SH-SY5Y (cell line): ENCODE measurements around the gene GPR65.

Experiments used
- GATA2 ChIP-seq: IDR thresholded peaks from 2 replicates; pipeline ENCODE4 v1.6.1; 2011; ENCODE audit warnings: mild to moderate bottlenecking, low read depth, low read length
- GATA3 ChIP-seq: IDR thresholded peaks from 2 replicates; pipeline ENCODE4 v1.6.1; 2011; ENCODE audit warnings: low read depth, mild to moderate bottlenecking, low read length, moderate library complexity

The GPR65 gene

DNA sequence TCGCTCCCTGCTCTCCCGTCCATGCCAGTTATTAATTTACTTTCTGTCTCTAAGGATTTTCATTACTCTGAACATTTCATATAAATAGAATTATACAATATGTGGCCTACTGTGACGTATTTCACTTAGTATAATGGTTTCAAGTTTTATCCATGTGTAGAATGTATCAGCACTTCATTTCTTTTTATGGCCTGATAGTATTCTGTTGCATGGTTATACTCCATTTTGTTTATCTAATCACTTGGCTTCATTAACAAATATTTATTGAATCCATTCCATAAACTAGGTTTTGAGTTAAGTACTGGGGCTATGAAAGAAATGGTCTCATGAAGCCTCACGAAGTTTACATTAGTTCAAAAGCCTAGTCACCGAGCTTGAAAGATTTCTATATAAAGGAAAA, 7.6 kb downstream of the GPR65 start:
- TF ChIP-seq GATA2 (no peak), GATA3 (no peak)

- TF ChIP-seq GATA3 (no peak), GATA2 (no peak)
These were observed 8.9 kb downstream of the GPR65 start for GRCh38 chr14:88013750-88014349.

GRCh38 chr14:88016768-88017167, 11.8 kb downstream of the GPR65 start:
- no peak for TF ChIP-seq GATA2
- no peak for TF ChIP-seq GATA3

DNA sequence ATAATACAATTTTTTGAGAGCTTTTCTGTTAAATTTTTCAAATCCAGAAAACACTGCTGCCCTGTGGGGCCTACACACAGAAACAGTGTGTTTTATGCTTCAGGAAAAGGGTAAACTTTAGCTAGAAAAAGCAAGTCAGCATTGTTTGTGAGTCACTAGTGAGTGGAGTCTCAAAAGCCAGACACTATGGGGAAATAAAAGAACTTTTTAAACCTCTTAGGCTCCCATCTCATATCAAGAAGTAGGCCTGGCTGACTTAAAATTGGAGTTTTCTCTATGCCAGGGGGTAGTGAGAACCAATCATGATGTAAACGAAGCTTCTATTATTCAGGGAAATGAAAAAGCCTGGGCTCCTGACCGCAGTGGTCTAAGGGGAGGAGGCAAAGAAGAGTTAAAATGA, 12.6 kb downstream of the GPR65 start:
- TF ChIP-seq GATA2 (no peak), GATA3 (no peak)

GRCh38 chr14:88023658-88024187, 18.8 kb downstream of the GPR65 start:
- TF ChIP-seq GATA2 = no peak
- no peak for TF ChIP-seq GATA3

- TF ChIP-seq GATA3 = no peak
- no peak for TF ChIP-seq GATA2
These were observed 20.4 kb downstream of the GPR65 start for GRCh38 chr14:88025313-88025712.

DNA sequence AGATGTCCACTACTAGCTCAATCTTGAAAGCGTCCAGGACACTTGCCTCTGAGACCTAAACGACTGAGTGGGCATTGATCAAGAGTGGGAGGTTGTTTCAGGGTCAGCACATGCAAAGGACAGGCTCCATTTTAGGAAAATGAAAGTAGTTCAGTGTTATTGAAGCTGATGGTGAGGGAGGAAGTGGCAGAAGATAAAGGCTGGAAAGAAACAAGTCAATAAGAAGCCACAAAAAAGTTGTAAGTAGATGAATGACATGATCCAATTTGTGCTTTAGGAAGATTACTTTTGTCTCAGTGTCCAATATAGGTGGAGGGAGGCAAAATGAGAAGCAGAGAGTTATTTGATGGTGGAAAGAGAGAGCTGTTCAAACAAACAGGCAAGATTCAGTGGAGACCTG, 22.0 kb downstream of the GPR65 start:
- TF ChIP-seq GATA3 = no peak

GRCh38 chr14:88029500-88029899, 24.6 kb downstream of the GPR65 start:
- TF ChIP-seq GATA2 (no peak), GATA3 (no peak)

DNA sequence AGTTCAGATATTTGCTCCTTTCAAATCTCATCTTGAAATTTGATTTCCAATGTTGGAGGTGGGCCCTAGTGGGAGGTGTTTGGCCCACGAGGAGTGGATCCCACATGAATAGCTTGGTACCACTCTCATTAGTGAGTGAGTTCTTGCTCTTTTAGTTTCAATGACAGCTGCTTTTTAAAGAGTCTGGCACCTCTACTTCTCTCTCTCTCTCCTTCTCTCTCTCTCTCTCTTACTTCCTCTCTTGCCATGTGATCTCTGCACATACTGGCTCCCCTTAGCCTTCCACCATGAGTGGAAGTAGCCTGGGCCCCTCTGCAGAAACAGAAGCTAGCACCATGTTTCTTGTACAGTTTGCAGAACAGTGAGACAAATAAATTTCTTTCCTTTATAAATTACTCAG, 25.1 kb downstream of the GPR65 start:
- TF ChIP-seq GATA2 (no peak), GATA3 (no peak)

DNA sequence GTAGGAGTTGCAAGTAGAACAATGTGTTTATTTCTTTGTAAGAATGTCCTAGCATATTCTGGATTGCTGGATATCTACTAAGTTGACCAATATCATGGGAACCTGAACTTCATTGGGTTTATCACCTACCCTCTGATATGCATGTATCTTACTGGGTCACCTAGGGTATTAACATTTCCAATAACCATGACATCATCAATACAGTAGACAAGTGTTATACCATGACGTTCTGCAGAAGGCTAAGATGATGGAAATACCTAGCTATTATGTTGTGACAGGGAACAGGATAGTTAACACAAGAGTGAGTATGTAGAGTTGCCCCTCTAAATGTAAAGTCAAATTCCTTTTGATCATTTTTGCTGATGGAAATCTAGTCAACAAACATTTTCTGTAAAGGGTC, 26.0 kb downstream of the GPR65 start:
- TF ChIP-seq GATA3 = no peak
- no peak for TF ChIP-seq GATA2

- TF ChIP-seq GATA2 = no peak
- TF ChIP-seq GATA3 = no peak
These were observed 27.4 kb downstream of the GPR65 start for GRCh38 chr14:88032373-88032772.

DNA sequence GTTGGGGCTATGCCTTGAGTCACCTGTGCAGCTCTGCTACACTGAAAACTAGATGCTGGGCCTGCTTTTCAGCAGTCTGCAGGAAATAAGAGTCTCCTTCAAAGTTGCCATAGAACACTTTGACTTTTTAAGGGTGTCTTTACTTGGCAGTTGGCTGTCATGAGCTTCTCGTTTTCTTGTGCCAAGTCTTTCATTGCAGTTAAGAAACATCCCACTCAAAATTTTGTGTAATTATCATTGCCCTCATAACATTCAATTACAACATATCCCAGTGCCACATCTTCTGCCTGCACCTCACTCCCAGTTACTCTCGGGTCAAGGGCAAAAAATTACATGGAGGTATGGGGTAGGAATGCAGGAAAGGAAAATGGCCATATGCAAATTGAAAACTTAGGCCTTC, 29.1 kb downstream of the GPR65 start:
- no peak for TF ChIP-seq GATA2
- no peak for TF ChIP-seq GATA3

- TF ChIP-seq GATA3 = no peak
- TF ChIP-seq GATA2 = no peak
These were observed 31.5 kb downstream of the GPR65 start for GRCh38 chr14:88036422-88036821.

DNA sequence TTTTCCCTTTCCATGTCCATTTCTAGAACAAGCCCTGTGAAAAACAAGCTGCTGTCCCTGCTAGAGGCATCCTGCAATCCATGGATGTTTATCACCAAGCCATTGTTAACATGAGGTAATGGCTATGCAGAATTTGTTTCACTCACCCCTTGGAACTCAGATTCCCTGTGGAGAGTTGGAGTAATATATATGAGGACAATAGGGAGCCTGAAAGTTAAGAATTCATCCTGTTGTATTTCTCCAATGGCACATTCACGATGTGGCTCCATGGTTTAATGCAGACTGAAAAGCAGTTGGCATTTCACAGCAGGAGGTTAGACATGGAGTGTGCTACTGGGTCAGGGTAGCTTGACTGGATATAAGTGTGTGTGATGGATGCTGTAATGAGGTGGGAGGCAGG, 32.4 kb downstream of the GPR65 start:
- TF ChIP-seq GATA2 (no peak), GATA3 (no peak)

DNA sequence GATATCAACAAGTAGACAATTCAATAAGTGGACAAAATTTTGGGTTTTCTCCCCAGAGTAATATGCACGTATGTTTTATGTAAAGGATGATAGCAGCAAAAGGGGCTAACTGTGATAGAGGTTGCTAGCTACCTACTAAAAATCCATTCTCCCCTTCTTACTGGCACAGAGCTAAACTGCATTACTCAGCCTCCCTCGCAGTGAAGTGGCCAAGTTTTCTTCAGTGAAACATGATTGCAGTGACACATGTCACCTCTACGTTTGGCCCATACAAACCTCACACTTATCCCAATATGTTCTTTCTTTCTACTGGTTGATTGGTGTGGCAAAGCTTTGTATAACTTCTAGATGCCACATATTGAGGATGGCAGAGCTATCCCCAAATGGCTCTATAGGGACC, 34.3 kb downstream of the GPR65 start:
- TF ChIP-seq GATA2 (no peak), GATA3 (no peak)

- TF ChIP-seq GATA3 = no peak
- no peak for TF ChIP-seq GATA2
These were observed 35.2 kb downstream of the GPR65 start for GRCh38 chr14:88040146-88040545.
